Panc1 (cell line): Measurements from ENCODE around the gene FTO.

Experiments
- CTCF ChIP-seq: fragments of 450-650 bp; IDR thresholded peaks from 2 replicates; pipeline ENCODE4 v1.5.1; 2017; ENCODE audit warnings: mild to moderate bottlenecking
- POLR2AphosphoS5 ChIP-seq: IDR thresholded peaks from 2 replicates; pipeline ENCODE4 v1.6.1; 2012; ENCODE audit warnings: mild to moderate bottlenecking, low read depth, low read length, moderate library complexity
- SIN3A ChIP-seq: IDR thresholded peaks from 2 replicates; pipeline ENCODE4 v1.6.1; 2012; ENCODE audit warnings: low read depth, mild to moderate bottlenecking, low read length, moderate library complexity, borderline replicate concordance; ENCODE audit not compliant: insufficient read depth
- TCF7L2 ChIP-seq: IDR thresholded peaks from 2 replicates; pipeline ENCODE4 v1.6.1; 2011; ENCODE audit warnings: mild to moderate bottlenecking, low read depth, low read length, inconsistent platforms

GRCh38 chr16:53821487-53821886 is 117.5 kb downstream of the FTO start:
- TF ChIP-seq CTCF (no peak), POLR2AphosphoS5 (no peak), TCF7L2 (no peak), SIN3A (no peak)
